Measurements from ENCODE around the gene PDGFC.

PDGFC gene

GRCh38 chr4:156778093-156778492 lies 193.5 kb downstream of the PDGFC start:
- no peak for DNase-seq

GRCh38 chr4:156775813-156776212 lies 195.8 kb downstream of the PDGFC start:
- no peak for DNase-seq

GRCh38 chr4:156774422-156774821 lies 197.2 kb downstream of the PDGFC start:
- no peak for DNase-seq

- DNase-seq, result no peak
Observed at GRCh38 chr4:156773648-156774357, 197.8 kb downstream of the PDGFC start.

- DNase-seq, result peak; percentile 49
Observed at GRCh38 chr4:156771171-156771837, 200.3 kb downstream of the PDGFC start.

GRCh38 chr4:156770140-156770539 lies 201.5 kb downstream of the PDGFC start:
- DNase-seq, result no peak

- DNase-seq, result no peak
Observed at GRCh38 chr4:156767911-156768415, 203.6 kb downstream of the PDGFC start.

GRCh38 chr4:156766846-156767245 lies 204.8 kb downstream of the PDGFC start:
- DNase-seq, result no peak

GRCh38 chr4:156765277-156765676 lies 206.3 kb downstream of the PDGFC start:
- DNase-seq, result no peak

GRCh38 chr4:156764846-156765245 lies 206.8 kb downstream of the PDGFC start:
- no peak for DNase-seq

- DNase-seq, result no peak
Observed at GRCh38 chr4:156764145-156764544, 207.5 kb downstream of the PDGFC start.

- DNase-seq, result peak; percentile 32
Observed at GRCh38 chr4:156763511-156763910, 208.1 kb downstream of the PDGFC start.

- DNase-seq, result peak; percentile 5
Observed at GRCh38 chr4:156762851-156763250, 208.7 kb downstream of the PDGFC start.

- DNase-seq, result no peak
Observed at GRCh38 chr4:156756118-156756517, 215.5 kb downstream of the PDGFC start.

GRCh38 chr4:156754832-156755570 lies 216.6 kb downstream of the PDGFC start:
- DNase-seq, result no peak

GRCh38 chr4:156751486-156751885 lies 220.1 kb downstream of the PDGFC start:
- no peak for DNase-seq

- DNase-seq, result no peak
Observed at GRCh38 chr4:156749426-156750403, 221.9 kb downstream of the PDGFC start.

- DNase-seq, result no peak
Observed at GRCh38 chr4:156746111-156746510, 225.5 kb downstream of the PDGFC start.

GRCh38 chr4:156738766-156739165 lies 232.8 kb downstream of the PDGFC start:
- no peak for DNase-seq

- DNase-seq, result no peak
Observed at GRCh38 chr4:156734965-156735895, 236.4 kb downstream of the PDGFC start.

- no peak for DNase-seq
Observed at GRCh38 chr4:156733582-156733981, 238.0 kb downstream of the PDGFC start.
